ENCODE results near the gene KRTAP8-1. TPM values are rescaled to one million over a fixed set of nuclear protein-coding genes. Genes with fewer than 3 reads are reported as not detected.

Gene KRTAP8-1
- total RNA-seq, 4 donors from 2014 or later = not detected

- no peaks in the 10 kb centered on the region for H3K4me1 ChIP-seq
- in situ Hi-C loops (cut with MboI; ENCODE audit: low pct_ligation_motif_present in 1 of 4, low pct_unique_long_range_greater_than_20kb in 1 of 4, low sequenced_read_pairs in 3 of 4) = no loop called here
These were observed 25.5 kb upstream of the KRTAP8-1 start for GRCh38 chr21:30838536-30838935.

GRCh38 chr21:30831194-30831765, 18.2 kb upstream of the KRTAP8-1 start:
- no peak for TF ChIP-seq EP300 (IDR thresholded peaks at IDR 0.05; ENCODE audit: low read depth)
- TF ChIP-seq, protein P1, sequence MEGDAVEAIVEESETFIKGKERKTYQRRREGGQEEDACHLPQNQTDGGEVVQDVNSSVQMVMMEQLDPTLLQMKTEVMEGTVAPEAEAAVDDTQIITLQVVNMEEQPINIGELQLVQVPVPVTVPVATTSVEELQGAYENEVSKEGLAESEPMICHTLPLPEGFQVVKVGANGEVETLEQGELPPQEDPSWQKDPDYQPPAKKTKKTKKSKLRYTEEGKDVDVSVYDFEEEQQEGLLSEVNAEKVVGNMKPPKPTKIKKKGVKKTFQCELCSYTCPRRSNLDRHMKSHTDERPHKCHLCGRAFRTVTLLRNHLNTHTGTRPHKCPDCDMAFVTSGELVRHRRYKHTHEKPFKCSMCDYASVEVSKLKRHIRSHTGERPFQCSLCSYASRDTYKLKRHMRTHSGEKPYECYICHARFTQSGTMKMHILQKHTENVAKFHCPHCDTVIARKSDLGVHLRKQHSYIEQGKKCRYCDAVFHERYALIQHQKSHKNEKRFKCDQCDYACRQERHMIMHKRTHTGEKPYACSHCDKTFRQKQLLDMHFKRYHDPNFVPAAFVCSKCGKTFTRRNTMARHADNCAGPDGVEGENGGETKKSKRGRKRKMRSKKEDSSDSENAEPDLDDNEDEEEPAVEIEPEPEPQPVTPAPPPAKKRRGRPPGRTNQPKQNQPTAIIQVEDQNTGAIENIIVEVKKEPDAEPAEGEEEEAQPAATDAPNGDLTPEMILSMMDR (IDR thresholded peaks at IDR 0.05) = peak in 4 of 5 experiments; percentile 10 to 30 (median 23)
- H3K27me3 ChIP-seq = no peaks in the 10 kb centered on the region
- H3K4me1 ChIP-seq = no peaks in the 10 kb centered on the region
- H3K9me3 ChIP-seq = peaks cover 0 to 8% of the 10 kb centered on the region in 2 donors
- H3K27ac ChIP-seq = no peak overlapping the region
- H3K36me3 ChIP-seq = no peaks in the 10 kb centered on the region
- in situ Hi-C loops (cut with MboI; ENCODE audit: low pct_ligation_motif_present in 1 of 4, low pct_unique_long_range_greater_than_20kb in 1 of 4, low sequenced_read_pairs in 3 of 4) = no loop called here
- DNase-seq = no peak
- WGBS, 2 donors (ENCODE audit: low coverage in 1 of 2) = 38 to 45% methylated on average over 6 of the region's 6 CpGs
- intact Hi-C loops (cut with DNase I; ENCODE audit: low total_unique reads) = no loop called here
- H3K4me3 ChIP-seq = no peak overlapping the region

More at GRCh38 chr21:30838536-30838935, 25.5 kb upstream of the KRTAP8-1 start:
- Histone ChIP-seq H3K27ac (no peak overlapping the region), H3K9me3 (no peaks in the 10 kb centered on the region), H3K4me3 (no peak overlapping the region), H3K27me3 (no peaks in the 10 kb centered on the region), H3K36me3 (no peaks in the 10 kb centered on the region)
- WGBS, 2 donors (ENCODE audit: low coverage in 1 of 2) = 93% methylated on average over 5 to 6 of the region's 6 CpGs
- DNase-seq = no peak
- intact Hi-C loops (cut with DNase I; ENCODE audit: low total_unique reads) = no loop called here
- TF ChIP-seq POLR2AphosphoS5 (IDR thresholded peaks at IDR 0.05) (no peak), EP300 (IDR thresholded peaks at IDR 0.05; ENCODE audit: low read depth) (no peak), POLR2A (IDR thresholded peaks at IDR 0.05) (no peak)
- TF ChIP-seq, protein P1 (IDR thresholded peaks at IDR 0.05) = no peak

DNA sequence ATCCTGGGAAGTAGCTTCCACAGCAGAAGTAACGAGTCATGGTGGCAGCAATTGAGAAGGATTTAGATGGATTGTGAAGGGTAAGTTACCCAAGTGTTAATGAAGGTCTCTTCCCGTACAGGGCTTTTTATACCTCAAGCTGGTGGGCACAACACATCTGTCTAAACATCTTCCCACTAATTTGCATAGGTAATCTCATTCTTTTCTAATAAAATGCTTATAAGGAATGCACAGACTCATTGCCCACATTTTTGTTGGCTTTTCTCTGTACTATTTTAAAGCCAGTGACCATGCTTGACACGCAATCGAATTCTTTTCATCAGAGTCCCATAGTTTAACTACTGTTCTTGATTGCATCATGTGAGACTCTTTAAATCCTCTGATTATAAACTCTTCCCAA, 16.6 kb upstream of the KRTAP8-1 start, which contains the start of gene KRTAP7-1:
TSS of gene KRTAP7-1 (minus strand) at position 101 of the 400 bp plus-strand sequence. CDS start at position 40, 61 bp downstream.
- H3K36me3 ChIP-seq = no peaks in the 10 kb centered on the region
- H3K4me1 ChIP-seq = no peaks in the 10 kb centered on the region
- intact Hi-C loops (cut with DNase I; ENCODE audit: low total_unique reads) (no loop called here), in situ Hi-C loops (cut with MboI; ENCODE audit: low pct_ligation_motif_present in 1 of 4, low pct_unique_long_range_greater_than_20kb in 1 of 4, low sequenced_read_pairs in 3 of 4) (no loop called here)
- whole genome bisulfite sequencing, 2 donors (ENCODE audit: low coverage in 1 of 2) = 78 to 88% methylated on average over 3 to 4 of the region's 4 CpGs
- H3K27me3 ChIP-seq = no peaks in the 10 kb centered on the region
- TF ChIP-seq, protein P1 (IDR thresholded peaks at IDR 0.05) = no peak
- no peak for TF ChIP-seq POLR2A (IDR thresholded peaks at IDR 0.05)
- no peak for TF ChIP-seq POLR2AphosphoS5 (IDR thresholded peaks at IDR 0.05)
- no peak for TF ChIP-seq EP300 (IDR thresholded peaks at IDR 0.05; ENCODE audit: low read depth)
- no peak within 1 kb of the TSS for H3K27ac ChIP-seq
- peaks cover 0 to 8% of the 10 kb centered on the region in 2 donors for H3K9me3 ChIP-seq
- H3K4me3 ChIP-seq = no peak within 1 kb of the TSS
- no peak for DNase-seq

DNA sequence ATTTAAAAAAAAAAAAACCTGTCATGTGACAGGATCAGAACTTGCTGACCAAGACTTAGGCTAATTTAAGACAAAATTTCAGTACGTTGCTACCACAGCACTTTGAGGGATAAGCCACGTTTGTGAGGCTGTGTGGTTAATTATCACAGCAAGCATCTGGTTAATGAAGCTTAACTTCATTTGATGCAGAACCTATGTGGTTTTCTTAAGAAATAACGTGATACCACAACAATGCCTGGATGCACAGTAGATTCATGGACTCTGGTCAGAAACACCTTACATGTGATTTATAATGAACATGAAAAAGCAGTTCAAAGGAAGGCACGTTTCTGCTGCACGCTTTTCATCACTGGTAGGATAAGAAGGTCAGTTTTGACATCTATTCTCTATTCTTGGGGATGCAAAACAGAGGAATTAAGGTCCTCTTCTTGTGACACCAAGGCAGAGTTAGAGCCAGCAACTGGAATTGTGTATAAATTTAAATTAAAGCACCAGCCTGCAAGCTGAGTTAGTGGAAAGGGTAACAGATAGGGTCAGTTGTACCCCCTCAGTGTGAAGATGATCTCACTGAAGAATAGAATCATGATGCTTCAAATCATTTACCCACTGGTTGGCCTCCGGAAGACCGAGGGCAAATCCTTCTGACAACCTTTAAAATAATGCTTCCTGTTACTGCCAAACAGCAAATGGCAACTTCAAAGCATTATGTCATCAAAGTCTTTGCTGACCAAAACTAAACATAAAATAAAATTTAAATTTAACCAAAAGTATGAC, 6.0 kb upstream of the KRTAP8-1 start:
- no peak for DNase-seq
- Histone ChIP-seq H3K4me1 (no peaks in the 10 kb centered on the region), H3K4me3 (no peak overlapping the region), H3K27ac (no peak overlapping the region), H3K27me3 (no peaks in the 10 kb centered on the region), H3K36me3 (no peaks in the 10 kb centered on the region), H3K9me3 (no peaks in the 10 kb centered on the region)
- TF ChIP-seq POLR2A (IDR thresholded peaks at IDR 0.05) (no peak), EP300 (IDR thresholded peaks at IDR 0.05; ENCODE audit: low read depth) (no peak), POLR2AphosphoS5 (IDR thresholded peaks at IDR 0.05) (no peak)
- TF ChIP-seq, protein P1 (IDR thresholded peaks at IDR 0.05) = no peak
- intact Hi-C loops (cut with DNase I; ENCODE audit: low total_unique reads) = no loop called here
- 56 to 67% methylated on average over 7 of the region's 7 CpGs for WGBS, 2 donors (ENCODE audit: low coverage in 1 of 2)
- in situ Hi-C loops (cut with MboI; ENCODE audit: low pct_ligation_motif_present in 1 of 4, low pct_unique_long_range_greater_than_20kb in 1 of 4, low sequenced_read_pairs in 3 of 4) = loop anchor here in 1 of 4 donors (25.0 kb wide), 1 partner anchor 93 kb away; no protein-coding TSS in a partner anchor
